NCI-H82 (cell line): ENCODE measurements around the gene COL1A1.

ENCODE experiments used
- DNase-seq: peaks from one replicate; lab custom pipeline; 2025; lab: John Stamatoyannopoulos, UW

The COL1A1 gene

GRCh38 chr17:50153650-50154575 is 47.5 kb downstream of the COL1A1 start:
- no peak for DNase-seq

- DNase-seq, result no peak
These were observed 48.7 kb downstream of the COL1A1 start for GRCh38 chr17:50152736-50153135.

- peak; percentile 98 for DNase-seq
These were observed 49.4 kb downstream of the COL1A1 start for GRCh38 chr17:50151937-50152547.

GRCh38 chr17:50151041-50151936 is 50.1 kb downstream of the COL1A1 start:
- peak; percentile 97 for DNase-seq

- DNase-seq, result no peak
These were observed 50.9 kb downstream of the COL1A1 start, which contains the start of gene PPP1R9B for GRCh38 chr17:50150354-50151040. Gene PPP1R9B, minus strand, starts transcription at chr17:50150677. Its CDS starts 164 bp downstream, at chr17:50150513.

GRCh38 chr17:50149417-50150353 is 51.7 kb downstream of the COL1A1 start:
- DNase-seq, result peak; percentile 68

- DNase-seq, result peak; percentile 50
These were observed 52.4 kb downstream of the COL1A1 start for GRCh38 chr17:50149091-50149416.

GRCh38 chr17:50148226-50149090 is 53.0 kb downstream of the COL1A1 start:
- DNase-seq, result peak; percentile 61

GRCh38 chr17:50147841-50148225 is 53.6 kb downstream of the COL1A1 start:
- no peak for DNase-seq

GRCh38 chr17:50146927-50147665 is 54.3 kb downstream of the COL1A1 start:
- DNase-seq, result no peak

- DNase-seq, result no peak
These were observed 55.1 kb downstream of the COL1A1 start for GRCh38 chr17:50146230-50146926.

- DNase-seq, result peak; percentile 37
These were observed 55.8 kb downstream of the COL1A1 start for GRCh38 chr17:50145532-50146229.

- DNase-seq, result no peak
These were observed 56.4 kb downstream of the COL1A1 start for GRCh38 chr17:50144845-50145531.

GRCh38 chr17:50144355-50144754 is 57.1 kb downstream of the COL1A1 start:
- no peak for DNase-seq

- no peak for DNase-seq
These were observed 57.8 kb downstream of the COL1A1 start for GRCh38 chr17:50143461-50144176.

- no peak for DNase-seq
These were observed 59.7 kb downstream of the COL1A1 start for GRCh38 chr17:50141745-50142110.
